PFSK-1 (cell line): ENCODE results near the gene KLK4.

Experiments used
- FOXP2 ChIP-seq: optimal IDR thresholded peaks from 2 replicates; pipeline ENCODE3; 2011; ENCODE audit warnings: borderline replicate concordance, control low read depth, inconsistent platforms; ENCODE audit not compliant: insufficient read depth; ENCODE audit errors: extremely low read length, extremely low read depth
- POLR2AphosphoS5 ChIP-seq: IDR thresholded peaks from 2 replicates; pipeline ENCODE4 v1.6.1; 2012; ENCODE audit warnings: low read depth, mild to moderate bottlenecking, control low read depth, low read length, moderate library complexity
- SIN3A ChIP-seq: IDR thresholded peaks from 2 replicates; pipeline ENCODE4 v1.6.1; 2012; ENCODE audit warnings: mild to moderate bottlenecking, low read length, moderate library complexity, borderline replicate concordance; ENCODE audit not compliant: insufficient read depth
- TAF1 ChIP-seq: IDR thresholded peaks from 2 replicates; pipeline ENCODE4 v1.6.1; 2012; ENCODE audit warnings: low read length, control low read depth, borderline replicate concordance; ENCODE audit not compliant: insufficient read depth
- TF ChIP-seq, protein P1 (sequence below), 2 experiments: IDR thresholded peaks; 2 replicates each; pipeline versions ENCODE4 v1.6.1 to v1.8.0; 2011 to 2012; ENCODE audit warnings: low read depth in 2 of 2, low read length in 2 of 2, control low read depth in 1 of 2, inconsistent platforms in 1 of 2, mild to moderate bottlenecking in 1 of 2, moderate library complexity in 1 of 2; ENCODE audit not compliant: insufficient read depth in 1 of 2

The KLK4 gene

GRCh38 chr19:50861496-50862286 is 49.5 kb downstream of the KLK4 start:
- TF ChIP-seq TAF1 (no peak), SIN3A (no peak), FOXP2 (no peak), POLR2AphosphoS5 (no peak)
- TF ChIP-seq, protein P1, sequence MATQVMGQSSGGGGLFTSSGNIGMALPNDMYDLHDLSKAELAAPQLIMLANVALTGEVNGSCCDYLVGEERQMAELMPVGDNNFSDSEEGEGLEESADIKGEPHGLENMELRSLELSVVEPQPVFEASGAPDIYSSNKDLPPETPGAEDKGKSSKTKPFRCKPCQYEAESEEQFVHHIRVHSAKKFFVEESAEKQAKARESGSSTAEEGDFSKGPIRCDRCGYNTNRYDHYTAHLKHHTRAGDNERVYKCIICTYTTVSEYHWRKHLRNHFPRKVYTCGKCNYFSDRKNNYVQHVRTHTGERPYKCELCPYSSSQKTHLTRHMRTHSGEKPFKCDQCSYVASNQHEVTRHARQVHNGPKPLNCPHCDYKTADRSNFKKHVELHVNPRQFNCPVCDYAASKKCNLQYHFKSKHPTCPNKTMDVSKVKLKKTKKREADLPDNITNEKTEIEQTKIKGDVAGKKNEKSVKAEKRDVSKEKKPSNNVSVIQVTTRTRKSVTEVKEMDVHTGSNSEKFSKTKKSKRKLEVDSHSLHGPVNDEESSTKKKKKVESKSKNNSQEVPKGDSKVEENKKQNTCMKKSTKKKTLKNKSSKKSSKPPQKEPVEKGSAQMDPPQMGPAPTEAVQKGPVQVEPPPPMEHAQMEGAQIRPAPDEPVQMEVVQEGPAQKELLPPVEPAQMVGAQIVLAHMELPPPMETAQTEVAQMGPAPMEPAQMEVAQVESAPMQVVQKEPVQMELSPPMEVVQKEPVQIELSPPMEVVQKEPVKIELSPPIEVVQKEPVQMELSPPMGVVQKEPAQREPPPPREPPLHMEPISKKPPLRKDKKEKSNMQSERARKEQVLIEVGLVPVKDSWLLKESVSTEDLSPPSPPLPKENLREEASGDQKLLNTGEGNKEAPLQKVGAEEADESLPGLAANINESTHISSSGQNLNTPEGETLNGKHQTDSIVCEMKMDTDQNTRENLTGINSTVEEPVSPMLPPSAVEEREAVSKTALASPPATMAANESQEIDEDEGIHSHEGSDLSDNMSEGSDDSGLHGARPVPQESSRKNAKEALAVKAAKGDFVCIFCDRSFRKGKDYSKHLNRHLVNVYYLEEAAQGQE (IDR thresholded peaks at IDR 0.05; ENCODE audit: insufficient read depth in 1 of 2, low read depth in 2 of 2, low read length in 2 of 2): no peak

GRCh38 chr19:50861010-50861409 is 50.2 kb downstream of the KLK4 start:
- TF ChIP-seq FOXP2: no peak

GRCh38 chr19:50859849-50860248 is 51.3 kb downstream of the KLK4 start:
- TF ChIP-seq POLR2AphosphoS5: no peak
- TF ChIP-seq SIN3A: no peak
- TF ChIP-seq FOXP2: no peak
- no peak for TF ChIP-seq TAF1
- TF ChIP-seq, protein P1 (IDR thresholded peaks at IDR 0.05; ENCODE audit: insufficient read depth in 1 of 2, low read depth in 2 of 2, low read length in 2 of 2): no peak

- TF ChIP-seq, protein P1 (IDR thresholded peaks at IDR 0.05; ENCODE audit: insufficient read depth in 1 of 2, low read depth in 2 of 2, low read length in 2 of 2): no peak
- TF ChIP-seq FOXP2 (no peak), POLR2AphosphoS5 (no peak), TAF1 (no peak), SIN3A (no peak)
Observed at GRCh38 chr19:50858886-50859285, 52.3 kb downstream of the KLK4 start.

DNA sequence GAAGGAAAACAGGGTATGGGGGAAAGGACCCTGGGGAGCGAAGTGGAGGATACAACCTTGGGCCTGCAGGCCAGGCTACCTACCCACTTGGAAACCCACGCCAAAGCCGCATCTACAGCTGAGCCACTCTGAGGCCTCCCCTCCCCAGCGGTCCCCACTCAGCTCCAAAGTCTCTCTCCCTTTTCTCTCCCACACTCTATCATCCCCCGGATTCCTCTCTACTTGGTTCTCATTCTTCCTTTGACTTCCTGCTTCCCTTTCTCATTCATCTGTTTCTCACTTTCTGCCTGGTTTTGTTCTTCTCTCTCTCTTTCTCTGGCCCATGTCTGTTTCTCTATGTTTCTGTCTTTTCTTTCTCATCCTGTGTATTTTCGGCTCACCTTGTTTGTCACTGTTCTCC is 53.8 kb downstream of the KLK4 start:
- TF ChIP-seq, protein P1 (IDR thresholded peaks at IDR 0.05; ENCODE audit: insufficient read depth in 1 of 2, low read depth in 2 of 2, low read length in 2 of 2): no peak
- TF ChIP-seq TAF1 (no peak), SIN3A (no peak), FOXP2 (no peak), POLR2AphosphoS5 (no peak)
